Loucy (cell line): Measurements from ENCODE around the gene C15orf40.

Experiments used
- H2AFZ ChIP-seq: fragments of 200-600 bp; sonication (generic); 2 replicates; pipeline ENCODE4 v1.6.0; 2016; ENCODE audit warnings: antibody characterized with exemption, mild to moderate bottlenecking, low read length, moderate library complexity
- H3F3A ChIP-seq: fragments of 200-600 bp; 2 replicates; pipeline ENCODE4 v1.6.0; 2016; ENCODE audit warnings: antibody characterized with exemption, low read depth, mild to moderate bottlenecking
- H3K27me3 ChIP-seq: fragments of 200-600 bp; sonication (generic); 2 replicates; pipeline ENCODE4 v1.6.1; 2014; ENCODE audit warnings: low read length, mild to moderate bottlenecking; ENCODE audit not compliant: insufficient read depth, poor library complexity, severe bottlenecking
- H3K36me3 ChIP-seq: fragments of 200-600 bp; sonication (generic); 2 replicates; pipeline ENCODE4 v1.6.1; 2016; ENCODE audit warnings: low read length; ENCODE audit not compliant: insufficient read depth
- H3K4me1 ChIP-seq: fragments of 200-600 bp; sonication (generic); 2 replicates; pipeline ENCODE4 v1.5.1; 2014; ENCODE audit warnings: low read length, mild to moderate bottlenecking; ENCODE audit not compliant: insufficient read depth, poor library complexity, severe bottlenecking
- H3K4me2 ChIP-seq: fragments of 200-600 bp; sonication (generic); 2 replicates; pipeline ENCODE4 v1.6.0; 2014; ENCODE audit warnings: antibody characterized with exemption, low read length, low read depth, mild to moderate bottlenecking; ENCODE audit not compliant: poor library complexity, severe bottlenecking
- H3K4me3 ChIP-seq: fragments of 200-600 bp; sonication (generic); 2 replicates; pipeline ENCODE4 v1.5.1; 2014; ENCODE audit warnings: low read length, mild to moderate bottlenecking, mixed read lengths; ENCODE audit not compliant: poor library complexity, severe bottlenecking
- H3K79me2 ChIP-seq: fragments of 200-600 bp; sonication (generic); 2 replicates; pipeline ENCODE4 v1.6.1; 2014; ENCODE audit warnings: low read length; ENCODE audit not compliant: insufficient read depth
- H3K9ac ChIP-seq: fragments of 200-600 bp; sonication (generic); 2 replicates; pipeline ENCODE4 v1.6.0; 2014; ENCODE audit warnings: mild to moderate bottlenecking, low read depth, low read length, moderate library complexity; ENCODE audit not compliant: poor library complexity, severe bottlenecking
- H3K9me2 ChIP-seq: fragments of 200-600 bp; sonication (generic); replicated peaks from 2 replicates; pipeline ENCODE4 v1.6.1; 2016; ENCODE audit warnings: low read depth, low read length, mixed read lengths
- H3K9me3 ChIP-seq: fragments of 200-600 bp; sonication (generic); 2 replicates; pipeline ENCODE4 v1.6.1; 2014; ENCODE audit warnings: mild to moderate bottlenecking, antibody characterized with exemption, low read length, low read depth; ENCODE audit not compliant: insufficient read depth
- H4K20me1 ChIP-seq: fragments of 200-600 bp; sonication (generic); 2 replicates; pipeline ENCODE4 v1.6.0; 2014; ENCODE audit warnings: antibody characterized with exemption, low read length, mild to moderate bottlenecking; ENCODE audit not compliant: insufficient read depth, poor library complexity, severe bottlenecking
- CTCF ChIP-seq: fragments of 200-600 bp; sonication (generic); conservative IDR thresholded peaks from 2 replicates; pipeline ENCODE4 v1.5.1; 2014; ENCODE audit warnings: mild to moderate bottlenecking, antibody characterized with exemption, low read length
- EZH2phosphoT487 ChIP-seq: fragments of 200-600 bp; IDR thresholded peaks from 2 replicates; pipeline ENCODE4 v1.6.1; 2018; ENCODE audit warnings: antibody characterized with exemption, mild to moderate bottlenecking, moderate library complexity, borderline replicate concordance

Gene C15orf40

DNA sequence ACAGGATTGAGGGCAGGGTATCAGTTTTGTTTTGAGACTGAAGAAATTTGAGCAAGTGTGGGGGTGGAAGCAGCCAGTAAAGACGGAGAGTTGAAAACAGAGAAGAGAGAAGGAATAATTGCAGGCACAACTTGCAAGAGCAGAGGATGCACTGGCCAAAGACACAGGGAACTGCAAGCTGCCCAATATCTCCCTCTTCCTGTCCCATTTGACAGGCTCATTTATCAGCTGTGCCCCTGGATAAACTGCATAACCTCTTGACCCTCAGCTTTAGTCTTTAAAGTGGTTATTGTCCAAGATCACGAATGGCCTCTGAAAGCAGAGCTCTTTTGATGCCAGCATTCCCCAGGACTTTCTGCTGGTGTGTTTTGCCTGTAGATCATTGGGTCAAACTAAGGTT lies 30.5 kb downstream of the C15orf40 start:
- Histone ChIP-seq H4K20me1 (no peaks in the 10 kb centered on the region), H3K4me1 (peaks cover 11% of the 10 kb centered on the region), H3K9me2 (no peaks in the 10 kb centered on the region), H3K4me2 (no peak overlapping the region), H3K79me2 (peaks cover 16% of the 10 kb centered on the region), H2AFZ (no peak overlapping the region), H3K9me3 (no peaks in the 10 kb centered on the region), H3K27me3 (no peaks in the 10 kb centered on the region), H3F3A (no peaks in the 10 kb centered on the region), H3K9ac (no peak overlapping the region), H3K36me3 (no peaks in the 10 kb centered on the region), H3K4me3 (no peak overlapping the region)
- no peak for TF ChIP-seq EZH2phosphoT487
- TF ChIP-seq CTCF: no peak

GRCh38 chr15:82979726-82980125 lies 31.7 kb downstream of the C15orf40 start:
- H3K9me2 ChIP-seq: no peaks in the 10 kb centered on the region
- H3K4me1 ChIP-seq: peaks cover 4% of the 10 kb centered on the region
- H2AFZ ChIP-seq: no peak overlapping the region
- peaks cover 5% of the 10 kb centered on the region; the same call in 1 of the 2 replicates for H3K79me2 ChIP-seq
- no peak overlapping the region for H3K4me2 ChIP-seq
- H3K9me3 ChIP-seq: no peaks in the 10 kb centered on the region
- H4K20me1 ChIP-seq: no peaks in the 10 kb centered on the region
- H3K4me3 ChIP-seq: no peak overlapping the region
- H3K27me3 ChIP-seq: no peaks in the 10 kb centered on the region
- no peaks in the 10 kb centered on the region for H3F3A ChIP-seq
- H3K9ac ChIP-seq: no peak overlapping the region
- H3K36me3 ChIP-seq: no peaks in the 10 kb centered on the region
- no peak for TF ChIP-seq EZH2phosphoT487
- TF ChIP-seq CTCF: no peak

- no peaks in the 10 kb centered on the region for H3K4me1 ChIP-seq
Observed at GRCh38 chr15:82978438-82978837, 33.0 kb downstream of the C15orf40 start.

More at GRCh38 chr15:82978438-82978837, 33.0 kb downstream of the C15orf40 start:
- no peak for TF ChIP-seq CTCF
- TF ChIP-seq EZH2phosphoT487: no peak
- no peaks in the 10 kb centered on the region for H3K9me2 ChIP-seq
- no peaks in the 10 kb centered on the region for H3K27me3 ChIP-seq
- no peak overlapping the region for H2AFZ ChIP-seq
- no peak overlapping the region for H3K4me2 ChIP-seq
- no peaks in the 10 kb centered on the region for H3K79me2 ChIP-seq
- H3K36me3 ChIP-seq: no peaks in the 10 kb centered on the region
- no peaks in the 10 kb centered on the region for H3F3A ChIP-seq
- H3K9me3 ChIP-seq: no peaks in the 10 kb centered on the region
- no peak overlapping the region for H3K4me3 ChIP-seq
- no peaks in the 10 kb centered on the region for H4K20me1 ChIP-seq
- no peak overlapping the region for H3K9ac ChIP-seq
